Activated T-helper 1 cell treated with Interleukin-2 at 50 U/mL for 16 hours (primary cell): ENCODE results near the gene KCNK7.
"Not testable (repeated sequence)": the region's sequence is repeated elsewhere in the genome, so short reads cannot be mapped to it uniquely, and the experiment has no call there.

Experiments used
- DNase-seq: peaks from one replicate; pipeline ENCODE4 v3.0.0-alpha.2; 2020; ENCODE audit warnings: low read depth

The KCNK7 gene, protein sequence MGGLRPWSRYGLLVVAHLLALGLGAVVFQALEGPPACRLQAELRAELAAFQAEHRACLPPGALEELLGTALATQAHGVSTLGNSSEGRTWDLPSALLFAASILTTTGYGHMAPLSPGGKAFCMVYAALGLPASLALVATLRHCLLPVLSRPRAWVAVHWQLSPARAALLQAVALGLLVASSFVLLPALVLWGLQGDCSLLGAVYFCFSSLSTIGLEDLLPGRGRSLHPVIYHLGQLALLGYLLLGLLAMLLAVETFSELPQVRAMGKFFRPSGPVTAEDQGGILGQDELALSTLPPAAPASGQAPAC

DNA sequence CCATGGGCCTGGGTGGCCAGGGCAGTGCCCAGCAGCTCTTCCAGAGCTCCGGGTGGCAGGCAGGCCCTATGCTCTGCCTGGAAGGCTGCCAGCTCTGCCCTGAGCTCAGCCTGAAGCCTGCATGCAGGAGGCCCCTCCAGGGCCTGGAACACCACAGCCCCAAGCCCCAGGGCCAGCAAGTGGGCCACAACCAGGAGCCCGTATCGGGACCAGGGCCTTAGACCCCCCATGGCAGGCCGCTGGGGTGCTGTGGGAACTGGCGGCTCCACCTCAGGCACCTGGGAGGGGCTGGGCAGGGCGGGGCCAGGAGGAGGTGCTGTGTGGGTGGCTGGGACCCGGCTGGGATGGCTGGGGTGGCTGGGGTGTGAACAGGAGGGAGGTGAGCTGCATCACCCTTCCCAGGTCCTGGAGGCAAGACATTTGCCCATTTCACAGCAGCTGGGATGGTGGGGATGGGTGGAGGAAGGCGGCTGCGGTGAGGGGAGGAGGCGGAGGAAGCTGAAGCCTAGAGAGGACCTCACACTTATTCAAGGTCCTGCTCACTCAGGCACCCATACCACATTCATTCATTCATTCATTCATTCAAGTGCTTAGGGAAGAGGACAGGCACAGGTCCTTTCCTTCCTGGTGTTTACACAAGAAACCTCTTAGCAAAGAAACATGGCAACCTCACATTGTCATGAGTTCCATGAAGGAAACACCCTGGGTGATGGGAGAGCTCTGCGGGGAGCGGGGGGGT is at the start of gene KCNK7:
KCNK7 (minus strand) TSS at position 258 of the 739 bp plus-strand sequence; CDS start at position 230, 28 bp downstream.
- DNase-seq: no peak

DNA sequence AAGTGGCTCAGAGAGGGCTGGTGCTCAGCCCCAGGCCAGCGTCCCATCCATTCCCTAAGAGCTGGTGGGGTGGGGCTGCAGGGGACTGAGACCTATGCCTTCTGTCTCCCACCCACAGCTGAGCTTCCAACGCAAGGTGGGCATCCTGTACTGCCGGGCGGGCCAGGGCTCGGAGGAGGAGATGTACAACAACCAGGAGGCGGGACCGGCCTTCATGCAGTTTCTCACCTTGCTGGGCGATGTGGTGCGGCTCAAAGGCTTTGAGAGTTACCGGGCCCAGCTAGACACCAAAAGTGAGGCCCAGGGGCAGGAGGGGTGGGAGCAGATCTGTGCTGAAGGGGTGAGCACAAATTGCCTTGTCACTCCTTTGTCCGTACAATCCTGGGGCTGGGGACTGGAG is 49.2 kb upstream of the KCNK7 start:
- no peak for DNase-seq

- DNase-seq: no peak
Observed at GRCh38 chr11:65643971-65644370, 48.4 kb upstream of the KCNK7 start.

GRCh38 chr11:65642014-65642671 is 46.5 kb upstream of the KCNK7 start:
- no peak for DNase-seq

DNA sequence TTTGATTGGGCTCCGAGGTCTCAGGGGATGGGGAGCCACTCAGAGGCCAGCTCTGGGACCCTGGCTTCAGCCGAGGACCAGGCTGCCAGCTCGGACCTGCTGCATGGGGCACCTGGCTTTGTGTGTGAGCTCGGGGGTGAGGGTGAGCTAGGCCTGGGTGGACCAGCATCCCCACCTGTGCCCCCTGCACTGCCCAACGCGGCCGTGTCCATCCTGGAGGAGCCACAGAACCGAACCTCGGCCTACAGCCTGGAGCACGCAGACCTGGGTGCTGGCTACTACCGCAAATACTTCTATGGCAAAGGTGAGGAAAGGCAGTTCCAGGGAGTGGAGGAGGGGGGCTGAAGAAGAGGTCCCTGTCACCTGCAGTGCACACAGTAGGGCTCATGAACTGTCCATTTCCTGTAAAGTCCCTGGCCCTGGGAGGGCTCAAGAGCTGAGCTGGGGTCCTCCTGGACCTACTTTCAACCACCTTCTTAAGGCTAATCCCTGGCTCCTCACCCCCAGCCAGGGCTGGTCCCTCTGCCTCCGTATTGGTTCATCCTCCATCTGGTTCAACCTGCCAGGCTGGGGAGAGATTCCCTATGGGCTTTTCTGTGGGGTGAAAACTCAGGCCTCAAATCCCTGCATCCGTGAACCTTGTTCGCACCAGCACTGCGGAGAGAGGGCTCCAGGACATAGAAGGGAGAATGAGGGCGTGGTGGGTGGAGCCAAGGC is 45.9 kb upstream of the KCNK7 start:
- no peak for DNase-seq

DNA sequence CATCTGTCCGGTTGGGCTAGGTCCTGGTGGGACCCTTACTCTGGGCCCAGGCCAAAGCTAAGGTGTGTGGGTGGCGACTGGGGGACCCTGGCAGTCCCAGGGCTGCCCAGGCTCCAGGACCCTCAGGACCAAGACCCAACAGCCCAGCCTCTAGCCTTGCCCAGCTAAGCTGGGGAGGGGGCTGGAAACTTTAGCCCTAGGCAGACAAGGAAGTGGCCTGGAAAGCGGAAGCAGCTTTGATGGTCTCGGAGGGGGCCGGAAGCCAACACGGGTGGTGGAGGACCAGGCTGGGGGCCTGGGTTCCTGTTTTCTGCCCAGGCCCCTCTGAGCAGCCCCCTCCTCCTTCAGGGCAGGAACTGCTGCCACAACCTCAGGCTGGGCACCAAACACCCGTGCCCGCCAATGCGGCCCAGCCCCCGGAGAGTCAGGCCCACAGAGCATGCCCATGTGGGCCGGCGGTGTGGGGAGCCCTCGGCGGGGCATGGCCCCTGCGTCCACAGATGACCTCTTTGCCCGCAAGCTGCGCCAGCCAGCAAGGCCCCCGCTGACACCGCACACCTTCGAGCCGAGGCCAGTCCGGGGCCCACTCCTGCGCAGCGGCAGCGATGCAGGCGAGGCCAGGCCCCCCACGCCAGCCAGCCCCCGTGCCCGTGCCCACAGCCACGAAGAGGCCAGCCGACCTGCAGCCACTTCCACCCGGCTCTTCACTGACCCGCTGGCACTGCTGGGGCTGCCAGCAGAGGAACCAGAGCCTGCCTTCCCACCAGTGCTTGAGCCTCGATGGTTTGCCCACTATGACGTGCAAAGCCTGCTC is 45.1 kb upstream of the KCNK7 start:
- peak; percentile 28 for DNase-seq

GRCh38 chr11:65639623-65640482 is 44.3 kb upstream of the KCNK7 start:
- peak; percentile 66 for DNase-seq

- not testable (repeated sequence) for DNase-seq
Observed at GRCh38 chr11:65639228-65639597, 43.6 kb upstream of the KCNK7 start.

- DNase-seq: peak; percentile 68
Observed at GRCh38 chr11:65637794-65638419, 42.3 kb upstream of the KCNK7 start, which contains the start of gene SIPA1. Gene SIPA1, plus strand, starts transcription at chr11:65638101. Its CDS starts 2,821 bp downstream, at chr11:65640922.

DNA sequence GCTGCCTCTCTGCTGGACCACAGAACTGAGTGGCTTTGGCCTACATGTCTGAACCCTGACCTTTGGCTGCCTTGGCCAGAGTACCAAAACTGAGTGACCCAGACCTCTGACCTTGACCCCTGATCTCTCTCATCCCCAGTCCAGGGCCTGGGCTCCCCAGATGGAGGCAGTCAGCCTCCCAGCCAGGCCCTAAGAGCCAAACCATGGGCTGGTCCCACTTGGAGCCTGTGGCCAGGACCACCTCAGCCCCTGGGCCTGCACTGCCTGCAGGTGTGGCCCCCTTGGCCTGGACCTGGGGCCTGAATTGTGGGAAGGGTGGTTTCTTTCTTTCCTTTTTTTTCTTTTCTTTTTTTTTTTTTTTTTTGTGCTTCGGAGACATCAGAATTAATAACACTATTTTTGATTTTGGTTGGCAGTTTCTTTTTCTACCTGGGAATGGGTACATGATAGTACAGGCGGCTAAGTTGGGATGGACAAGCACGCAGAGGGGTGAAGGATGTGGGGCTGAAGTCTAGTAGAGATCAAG is 41.5 kb upstream of the KCNK7 start:
- DNase-seq: no peak

DNA sequence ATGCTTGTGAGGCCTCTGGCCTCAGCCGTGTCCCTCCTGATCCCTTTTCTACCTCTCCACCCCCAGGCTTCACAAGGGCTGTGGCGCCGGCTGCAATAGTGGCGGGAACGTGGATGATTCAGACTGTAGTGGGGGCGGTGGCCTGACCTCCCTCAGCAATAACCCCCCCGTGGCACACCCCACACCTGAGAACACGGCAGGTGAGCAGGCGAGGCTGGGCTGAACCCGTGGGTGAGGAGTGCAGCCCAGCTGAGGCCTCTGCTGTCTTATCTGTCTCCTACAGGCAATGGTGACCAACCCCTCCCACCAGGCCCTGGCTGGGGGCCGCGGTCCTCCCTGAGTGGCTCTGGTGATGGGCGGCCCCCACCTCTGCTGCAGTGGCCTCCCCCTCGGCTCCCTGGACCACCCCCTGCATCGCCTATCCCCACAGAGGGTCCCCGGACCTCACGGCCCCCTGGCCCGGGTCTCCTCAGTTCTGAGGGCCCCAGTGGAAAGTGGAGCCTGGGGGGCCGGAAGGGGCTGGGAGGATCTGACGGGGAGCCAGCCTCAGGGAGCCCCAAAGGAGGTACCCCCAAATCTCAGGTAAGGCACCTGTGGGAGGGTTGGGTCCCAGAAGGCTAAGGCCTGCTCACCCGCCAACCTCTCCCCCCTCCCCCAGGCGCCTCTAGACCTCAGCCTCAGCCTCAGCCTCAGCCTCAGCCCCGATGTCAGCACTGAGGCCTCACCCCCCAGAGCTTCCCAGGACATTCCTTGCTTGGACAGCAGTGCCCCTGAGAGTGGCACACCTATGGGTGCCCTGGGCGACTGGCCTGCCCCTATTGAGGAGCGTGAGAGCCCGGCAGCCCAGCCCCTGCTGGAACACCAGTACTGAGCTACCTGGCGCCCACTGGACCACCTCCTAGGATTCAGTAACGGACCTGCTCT is 40.8 kb upstream of the KCNK7 start:
- no peak for DNase-seq

DNA sequence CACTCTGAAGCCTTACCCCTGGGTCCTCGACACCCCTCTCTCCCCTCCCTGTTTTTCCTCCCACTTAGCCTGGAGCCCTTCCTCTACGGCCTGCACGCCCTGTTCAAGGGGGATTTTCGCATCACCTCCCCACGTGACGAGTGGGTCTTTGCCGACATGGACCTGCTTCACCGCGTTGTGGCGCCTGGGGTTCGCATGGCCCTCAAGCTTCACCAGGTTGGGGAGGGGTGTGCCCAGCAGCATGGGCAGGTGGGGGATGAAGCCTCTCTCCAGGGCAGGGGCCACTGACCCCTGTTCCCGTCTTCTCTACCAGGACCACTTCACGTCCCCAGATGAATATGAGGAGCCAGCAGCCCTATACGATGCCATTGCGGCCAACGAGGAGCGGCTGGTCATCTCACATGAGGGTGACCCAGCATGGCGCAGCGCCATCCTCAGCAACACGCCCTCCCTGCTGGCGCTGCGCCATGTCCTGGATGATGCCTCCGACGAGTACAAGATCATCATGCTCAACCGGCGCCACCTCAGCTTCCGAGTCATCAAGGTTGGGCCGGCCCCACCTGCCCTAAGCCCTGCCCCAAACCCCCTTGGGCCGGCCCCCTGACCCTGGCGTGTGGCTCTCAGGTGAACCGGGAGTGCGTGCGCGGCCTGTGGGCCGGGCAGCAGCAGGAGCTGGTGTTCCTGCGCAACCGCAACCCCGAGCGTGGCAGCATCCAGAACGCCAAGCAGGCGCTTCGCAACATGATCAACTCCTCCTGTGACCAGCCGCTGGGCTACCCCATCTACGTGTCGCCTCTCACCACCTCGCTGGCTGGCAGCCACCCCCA is 39.5 kb upstream of the KCNK7 start:
- DNase-seq: no peak

DNA sequence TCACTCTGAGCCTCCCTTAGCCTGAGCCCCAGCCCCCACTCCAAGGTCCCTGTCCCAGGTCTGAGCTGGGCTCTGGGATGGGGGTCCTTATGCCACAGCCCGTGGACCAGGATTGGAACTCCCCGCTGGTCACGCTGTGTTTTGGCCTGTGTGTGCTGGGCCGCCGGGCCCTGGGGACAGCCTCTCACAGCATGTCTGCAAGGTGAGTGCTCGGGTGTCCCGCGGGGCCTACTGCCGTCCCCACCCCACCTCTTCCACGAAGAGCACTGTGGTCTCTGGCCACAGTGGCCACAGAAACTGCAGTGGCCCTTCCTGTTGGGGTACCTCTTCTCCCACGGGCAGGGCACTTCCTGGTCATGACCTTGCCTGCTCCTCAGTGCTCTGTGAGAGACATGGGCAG is 38.8 kb upstream of the KCNK7 start:
- DNase-seq: no peak

DNA sequence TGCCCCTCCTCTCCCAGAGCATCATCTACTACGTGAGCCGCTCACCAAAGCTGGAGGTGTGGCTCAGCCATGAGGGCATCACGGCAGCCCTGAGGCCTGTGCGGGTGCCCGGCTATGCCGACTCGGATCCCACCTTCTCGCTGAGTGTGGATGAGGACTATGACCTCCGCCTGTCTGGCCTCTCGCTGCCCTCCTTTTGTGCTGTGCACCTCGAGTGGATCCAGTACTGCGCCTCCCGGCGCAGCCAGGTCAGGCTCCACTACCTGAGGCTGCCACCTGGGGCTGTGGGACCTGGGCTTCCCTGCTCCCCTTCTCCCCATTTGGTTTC is 38.5 kb upstream of the KCNK7 start:
- no peak for DNase-seq

- DNase-seq: no peak
Observed at GRCh38 chr11:65633390-65634108, 37.9 kb upstream of the KCNK7 start.

DNA sequence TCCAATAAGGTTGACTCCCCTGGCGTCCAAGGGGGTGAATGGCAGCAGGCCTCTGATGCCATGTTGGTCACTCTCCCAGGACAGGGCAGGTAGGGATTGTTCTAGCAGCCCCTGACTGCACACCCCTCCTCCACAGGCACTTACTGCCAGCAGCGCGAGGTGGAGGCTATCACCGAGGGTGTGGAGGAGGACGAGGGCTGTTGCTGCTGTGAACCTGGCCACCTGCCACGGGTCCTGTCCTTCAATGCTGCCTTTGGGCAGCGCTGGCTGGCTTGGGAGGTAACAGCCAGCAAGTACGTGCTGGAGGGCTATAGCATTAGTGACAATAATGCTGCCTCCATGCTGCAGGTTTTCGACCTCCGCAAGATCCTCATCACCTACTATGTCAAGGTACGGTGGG is 34.6 kb upstream of the KCNK7 start:
- no peak for DNase-seq

GRCh38 chr11:65629579-65629978 is 34.0 kb upstream of the KCNK7 start:
- no peak for DNase-seq
